NT2/D1 (cell line): ENCODE measurements around the gene HS3ST1.

ENCODE experiments used
- SUZ12 ChIP-seq: IDR thresholded peaks from 2 replicates; pipeline ENCODE4 v1.6.1; 2011; ENCODE audit not compliant: insufficient read length, insufficient read depth; ENCODE audit errors: extremely low read depth
- YY1 ChIP-seq: IDR thresholded peaks from 2 replicates; pipeline ENCODE4 v1.6.1; 2011; ENCODE audit not compliant: insufficient read length, insufficient read depth
- ZNF274 ChIP-seq: IDR thresholded peaks from 2 replicates; pipeline ENCODE4 v1.6.1; 2011; ENCODE audit warnings: mild to moderate bottlenecking, low read depth, low read length

GRCh38 chr4:11397146-11397545, 31.5 kb downstream of the HS3ST1 start:
- TF ChIP-seq YY1 (no peak), SUZ12 (no peak), ZNF274 (no peak)
